HepG2 (cell line): ENCODE data around the gene NLRC3. TPM values are rescaled to one million over a fixed set of nuclear protein-coding genes. Genes with fewer than 3 reads are reported as not detected.
A peak's percentile ranks its signal among the peaks of the same experiment; 100 is the strongest.

Experiments
- ATAC-seq: fragments of 200-7000 bp; cut with Tn5 transposase; 3 replicates; pipeline ENCODE4 v1.9.1; 2020; ENCODE audit warnings: mild to moderate bottlenecking, moderate library complexity
- BruUV-seq: library from RNA; stranded (reverse); fragments of 400-500 nt; replicated peaks from 2 replicates; lab custom pipeline; 2021; lab: Mats Ljungman, UMichigan
- CTCF ChIA-PET: fragments of 300-600 bp; formaldehyde crosslinking; extraction: SDS; loops from one replicate; lab custom pipeline; 2021; ENCODE audit warnings: low total read pairs, inconsistent platforms, low intra/inter-chr PET ratio; lab: Yijun Ruan, JAX
- POLR2A ChIA-PET: fragments of 350-600 bp; sonication (Branson Sonifier 250); formaldehyde crosslinking; loops from one replicate; lab custom pipeline; 2020; ENCODE audit warnings: antibody characterized with exemption, inconsistent platforms; lab: Yijun Ruan, JAX
- DNase-seq: peaks from one replicate; pipeline ENCODE4 v3.0.0-alpha.2; 2015; ENCODE audit warnings: low spot score
- FAIRE-seq: peaks from 3 replicates; lab custom pipeline; 2011; peaks lifted over from hg19 to GRCh38; lab: Jason Lieb, UNC
- H2AFZ ChIP-seq: one replicate; pipeline ENCODE4 v1.6.1; 2011; ENCODE audit warnings: low read length, inconsistent platforms
- H3K27ac ChIP-seq: fragments of 300-600 bp; 3 replicates; pipeline ENCODE4 v1.8.0; 2011; ENCODE audit warnings: mixed run types, mild to moderate bottlenecking, mixed read lengths, low read length, inconsistent platforms; ENCODE audit not compliant: insufficient read depth; ENCODE audit errors: extremely low read length
- H3K27me3 ChIP-seq, 2 experiments: fragments of 200-600 bp in 1 of 2; 2 replicates in 1 of 2; 3 replicates in 1 of 2; pipeline versions ENCODE4 v1.6.0 to v1.8.0; 2011; ENCODE audit warnings: low read length in 2 of 2, mild to moderate bottlenecking in 2 of 2, moderate library complexity in 2 of 2, inconsistent platforms in 1 of 2; ENCODE audit not compliant: insufficient read depth in 2 of 2, control insufficient read depth in 1 of 2
- H3K36me3 ChIP-seq, 2 experiments: fragments of 200-600 bp in 1 of 2; replicated peaks in 1 of 2; 2 replicates in 1 of 2; 3 replicates in 1 of 2; pipeline versions ENCODE4 v1.5.1 to v1.8.0; 2011; ENCODE audit warnings: low read length in 2 of 2, inconsistent platforms in 1 of 2; ENCODE audit not compliant: insufficient read depth in 2 of 2, control insufficient read depth in 1 of 2
- H3K4me1 ChIP-seq: 2 replicates; pipeline ENCODE4 v1.5.1; 2012; ENCODE audit warnings: low read length, inconsistent platforms; ENCODE audit not compliant: insufficient read depth
- H3K4me2 ChIP-seq: 2 replicates; pipeline ENCODE4 v1.6.0; 2011; ENCODE audit warnings: low read depth, low read length, inconsistent platforms
- H3K4me3 ChIP-seq, 3 experiments: fragments of 200-600 bp in 1 of 3; sonication (generic), shearing (Covaris generic) in 1 of 3; replicated peaks in 1 of 3; 2 replicates each; pipeline ENCODE4 v1.5.1; 2011 to 2016; ENCODE audit warnings: low read length in 3 of 3, inconsistent platforms in 2 of 3, low read depth in 2 of 3, mild to moderate bottlenecking in 2 of 3, control low read depth in 1 of 3, mixed read lengths in 1 of 3; ENCODE audit not compliant: insufficient read depth in 1 of 3
- H3K79me2 ChIP-seq: one replicate; pipeline ENCODE4 v1.6.1; 2011; ENCODE audit warnings: low read length, inconsistent platforms; ENCODE audit not compliant: insufficient read depth
- H3K9ac ChIP-seq: 2 replicates; pipeline ENCODE4 v1.6.0; 2011; ENCODE audit warnings: mild to moderate bottlenecking, low read depth, low read length, inconsistent platforms; ENCODE audit not compliant: insufficient read depth
- H3K9me3 ChIP-seq: 2 replicates; pipeline ENCODE4 v1.5.1; 2012; ENCODE audit warnings: mild to moderate bottlenecking, low read length
- H4K20me1 ChIP-seq: 2 replicates; pipeline ENCODE4 v1.6.0; 2011; ENCODE audit warnings: inconsistent platforms, mild to moderate bottlenecking, low read length, moderate library complexity; ENCODE audit not compliant: insufficient read depth
- ARNT2 ChIP-seq: sonication (generic); formaldehyde crosslinking; IDR thresholded peaks from 2 replicates; pipeline ENCODE4 v1.8.0; 2022; ENCODE audit warnings: mild to moderate bottlenecking, low read depth, missing genetic modification reagents, moderate library complexity
- ATF7 ChIP-seq, 2 experiments: fragments of 450-650 bp in 1 of 2; sonication (generic) in 1 of 2; formaldehyde crosslinking in 1 of 2; IDR thresholded peaks; 2 replicates each; pipeline versions ENCODE4 v1.4.0 to v1.6.1; 2016 to 2020; ENCODE audit warnings: antibody characterized with exemption in 1 of 2, mild to moderate bottlenecking in 1 of 2, missing genetic modification reagents in 1 of 2
- ATRX ChIP-seq: sonication (generic); formaldehyde crosslinking; IDR thresholded peaks from 2 replicates; pipeline ENCODE4 v1.4.0; 2020; ENCODE audit warnings: missing genetic modification reagents, borderline replicate concordance
- CENPT ChIP-seq: sonication (generic); formaldehyde crosslinking; IDR thresholded peaks from 2 replicates; pipeline ENCODE4 v1.8.0; 2022; ENCODE audit warnings: low read depth, mild to moderate bottlenecking, moderate library complexity, missing genetic modification reagents
- DPF2 ChIP-seq: sonication (generic); formaldehyde crosslinking; IDR thresholded peaks from 2 replicates; pipeline ENCODE4 v1.4.0; 2020; ENCODE audit warnings: mild to moderate bottlenecking, low read depth, missing genetic modification reagents, borderline replicate concordance
- SETDB1 ChIP-seq: sonication (generic); formaldehyde crosslinking; IDR thresholded peaks from 2 replicates; pipeline ENCODE4 v1.5.1; 2020; ENCODE audit warnings: missing genetic modification reagents, mild to moderate bottlenecking, borderline replicate concordance
- ZNF180 ChIP-seq: sonication (generic); formaldehyde crosslinking; IDR thresholded peaks from 2 replicates; pipeline ENCODE4 v1.4.0; 2020; ENCODE audit warnings: low read depth, missing genetic modification reagents, borderline replicate concordance
- ZNF546 ChIP-seq: sonication (generic); formaldehyde crosslinking; conservative IDR thresholded peaks from 2 replicates; pipeline ENCODE4 v1.8.1; 2023; ENCODE audit warnings: mild to moderate bottlenecking, missing genetic modification reagents
- WGBS: methylation state at CpG from one replicate; pipeline ENCODE4 v1.1.6; 2017; ENCODE audit warnings: low lambda C conversion rate; 5-methylcytosine and 5-hydroxymethylcytosine counted together
- in situ Hi-C: cut with HindIII; loops from 2 replicates; pipeline ENCODE4 v1.10.0; 2017; ENCODE audit warnings: low pct_unique_long_range_greater_than_20kb; ENCODE audit not compliant: extremely low pct_ligation_motif_present
- intact Hi-C: fragments of 100-400 bp; cut with micrococcal nuclease; formaldehyde crosslinking; loops from one replicate; pipeline ENCODE4 v1.10.0; 2022; ENCODE audit not compliant: unreplicated experiment
- polyA plus RNA-seq, 8 experiments: library from polyadenylated mRNA; depleted of rRNA in 3 of 8; stranded (reverse) in 7 of 8; unstranded in 1 of 8; fragments of >200 nt; fragmentation: Illumina TruSeq in 4 of 8; extraction: Trizol in 4 of 8; gene quantifications; 2 replicates each; pipeline versions ENCODE4 v1.2.1 to v1.2.3, GENCODE V29; 2011 to 2016; ENCODE audit warnings: low read depth in 4 of 8, missing spikeins in 1 of 8, mixed read lengths in 1 of 8; ENCODE audit not compliant: insufficient read depth in 1 of 8
- total RNA-seq, 5 experiments: library from RNA; depleted of rRNA; stranded (reverse); fragments of >200 nt; fragmentation: Illumina TruSeq; extraction: Trizol; gene quantifications; 2 replicates each; pipeline ENCODE4 v1.2.3, GENCODE V29; 2016; ENCODE audit warnings: low read depth in 1 of 5
- TF ChIP-seq, protein P1 (sequence below): sonication (generic); formaldehyde crosslinking; IDR thresholded peaks from 2 replicates; pipeline ENCODE4 v1.8.0; 2022; ENCODE audit warnings: missing genetic modification reagents, mild to moderate bottlenecking, moderate library complexity, borderline replicate concordance
- TF ChIP-seq, protein P2 (sequence below): sonication (generic); formaldehyde crosslinking; IDR thresholded peaks from 2 replicates; pipeline ENCODE4 v1.4.0; 2020; ENCODE audit warnings: missing genetic modification reagents, borderline replicate concordance
- TF ChIP-seq, protein P3 (sequence below): sonication (generic); formaldehyde crosslinking; IDR thresholded peaks from 2 replicates; pipeline ENCODE4 v1.5.0; 2020; ENCODE audit warnings: mild to moderate bottlenecking, missing genetic modification reagents

Gene NLRC3
- total and polyA plus RNA-seq, 2 of the 13 experiments (the other 11 are each of a cell fraction or from before 2014, with no cell fraction given), result not detected

DNA sequence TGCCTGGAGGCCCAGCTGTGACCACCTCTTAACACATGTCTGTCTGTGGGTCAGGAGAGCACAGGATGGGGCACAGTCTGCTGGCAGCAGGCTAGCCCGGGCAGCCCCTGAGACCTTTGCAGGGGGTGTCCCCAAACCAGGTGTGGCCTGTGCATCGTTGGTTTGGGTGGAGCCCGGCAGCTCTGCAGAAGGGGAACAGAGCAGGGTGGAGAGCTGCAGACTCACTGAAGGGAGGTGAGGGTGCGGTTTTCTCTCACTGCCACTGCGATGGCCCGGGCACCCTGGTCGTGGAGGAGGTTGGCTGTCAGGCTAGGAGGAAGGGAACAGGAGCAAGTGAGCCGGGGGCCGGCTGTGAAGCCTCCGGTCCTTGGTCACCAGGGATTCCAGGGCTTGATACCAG, 28.8 kb downstream of the NLRC3 start (continued):
- TF ChIP-seq, protein P1, sequence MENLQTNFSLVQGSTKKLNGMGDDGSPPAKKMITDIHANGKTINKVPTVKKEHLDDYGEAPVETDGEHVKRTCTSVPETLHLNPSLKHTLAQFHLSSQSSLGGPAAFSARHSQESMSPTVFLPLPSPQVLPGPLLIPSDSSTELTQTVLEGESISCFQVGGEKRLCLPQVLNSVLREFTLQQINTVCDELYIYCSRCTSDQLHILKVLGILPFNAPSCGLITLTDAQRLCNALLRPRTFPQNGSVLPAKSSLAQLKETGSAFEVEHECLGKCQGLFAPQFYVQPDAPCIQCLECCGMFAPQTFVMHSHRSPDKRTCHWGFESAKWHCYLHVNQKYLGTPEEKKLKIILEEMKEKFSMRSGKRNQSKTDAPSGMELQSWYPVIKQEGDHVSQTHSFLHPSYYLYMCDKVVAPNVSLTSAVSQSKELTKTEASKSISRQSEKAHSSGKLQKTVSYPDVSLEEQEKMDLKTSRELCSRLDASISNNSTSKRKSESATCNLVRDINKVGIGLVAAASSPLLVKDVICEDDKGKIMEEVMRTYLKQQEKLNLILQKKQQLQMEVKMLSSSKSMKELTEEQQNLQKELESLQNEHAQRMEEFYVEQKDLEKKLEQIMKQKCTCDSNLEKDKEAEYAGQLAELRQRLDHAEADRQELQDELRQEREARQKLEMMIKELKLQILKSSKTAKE (CRISPR knock-in tag), result no peak
- TF ChIP-seq ARNT2 (CRISPR knock-in tag) (no peak), ZNF546 (no peak)
- TF ChIP-seq, protein P2, sequence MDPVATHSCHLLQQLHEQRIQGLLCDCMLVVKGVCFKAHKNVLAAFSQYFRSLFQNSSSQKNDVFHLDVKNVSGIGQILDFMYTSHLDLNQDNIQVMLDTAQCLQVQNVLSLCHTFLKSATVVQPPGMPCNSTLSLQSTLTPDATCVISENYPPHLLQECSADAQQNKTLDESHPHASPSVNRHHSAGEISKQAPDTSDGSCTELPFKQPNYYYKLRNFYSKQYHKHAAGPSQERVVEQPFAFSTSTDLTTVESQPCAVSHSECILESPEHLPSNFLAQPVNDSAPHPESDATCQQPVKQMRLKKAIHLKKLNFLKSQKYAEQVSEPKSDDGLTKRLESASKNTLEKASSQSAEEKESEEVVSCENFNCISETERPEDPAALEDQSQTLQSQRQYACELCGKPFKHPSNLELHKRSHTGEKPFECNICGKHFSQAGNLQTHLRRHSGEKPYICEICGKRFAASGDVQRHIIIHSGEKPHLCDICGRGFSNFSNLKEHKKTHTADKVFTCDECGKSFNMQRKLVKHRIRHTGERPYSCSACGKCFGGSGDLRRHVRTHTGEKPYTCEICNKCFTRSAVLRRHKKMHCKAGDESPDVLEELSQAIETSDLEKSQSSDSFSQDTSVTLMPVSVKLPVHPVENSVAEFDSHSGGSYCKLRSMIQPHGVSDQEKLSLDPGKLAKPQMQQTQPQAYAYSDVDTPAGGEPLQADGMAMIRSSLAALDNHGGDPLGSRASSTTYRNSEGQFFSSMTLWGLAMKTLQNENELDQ, result no peak

DNA sequence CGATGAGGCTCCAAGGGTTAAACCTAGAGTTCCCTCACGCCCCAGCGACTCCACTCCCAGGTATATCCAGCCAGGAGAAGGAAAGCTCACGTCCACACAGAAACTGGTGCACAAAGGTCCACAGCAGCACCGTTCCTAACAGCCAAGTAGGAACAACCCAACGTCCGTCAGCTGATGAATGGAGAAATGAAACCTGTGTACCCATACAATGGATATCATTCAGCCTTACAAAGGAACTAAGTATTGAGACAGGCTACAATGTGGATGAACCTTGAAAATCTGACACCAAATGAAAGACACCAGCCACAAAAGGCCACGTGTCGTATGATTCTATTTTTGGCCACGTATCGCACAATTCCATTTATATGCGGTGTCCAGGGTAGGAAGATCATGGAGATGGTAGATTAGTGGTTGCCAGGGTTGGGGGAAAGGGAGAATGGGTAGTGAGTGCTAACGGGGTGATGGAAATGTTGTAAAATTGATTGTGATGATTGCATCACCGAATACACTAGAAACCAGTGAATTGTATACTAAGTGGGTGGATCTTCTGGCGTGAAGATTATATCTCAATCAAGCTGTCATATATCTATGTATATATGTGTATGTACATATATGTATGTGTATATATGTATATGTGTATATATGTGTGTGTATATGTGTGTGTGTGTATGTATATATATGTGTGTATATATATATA, 30.1 kb downstream of the NLRC3 start:
- ChIA-PET CTCF (no interaction called here), POLR2A (no interaction called here)
- Histone ChIP-seq H3K9me3 (no peaks in the 10 kb centered on the region), H4K20me1 (no peaks in the 10 kb centered on the region), H3K4me2 (no peak overlapping the region), H3K9ac (no peak overlapping the region), H3K27me3 (0 out of 5 replicates have a peak, but pooled peaks cover 0 to 7% of the 10 kb centered on the region in 2 experiments), H3K36me3 (no peaks in the 10 kb centered on the region), H3K4me1 (no peaks in the 10 kb centered on the region), H3K27ac (no peak overlapping the region), H3K79me2 (no peaks in the 10 kb centered on the region), H3K4me3 (no peak overlapping the region), H2AFZ (no peak overlapping the region)
- 54% methylated on average over 15 of the region's 15 CpGs for WGBS
- in situ Hi-C loops, result no loop called here
- intact Hi-C loops, result no loop called here
- DNase-seq, result no peak
- no peak for FAIRE-seq
- no peak for ATAC-seq
- BruUV-seq, result no TSS peak
- TF ChIP-seq, protein P3, sequence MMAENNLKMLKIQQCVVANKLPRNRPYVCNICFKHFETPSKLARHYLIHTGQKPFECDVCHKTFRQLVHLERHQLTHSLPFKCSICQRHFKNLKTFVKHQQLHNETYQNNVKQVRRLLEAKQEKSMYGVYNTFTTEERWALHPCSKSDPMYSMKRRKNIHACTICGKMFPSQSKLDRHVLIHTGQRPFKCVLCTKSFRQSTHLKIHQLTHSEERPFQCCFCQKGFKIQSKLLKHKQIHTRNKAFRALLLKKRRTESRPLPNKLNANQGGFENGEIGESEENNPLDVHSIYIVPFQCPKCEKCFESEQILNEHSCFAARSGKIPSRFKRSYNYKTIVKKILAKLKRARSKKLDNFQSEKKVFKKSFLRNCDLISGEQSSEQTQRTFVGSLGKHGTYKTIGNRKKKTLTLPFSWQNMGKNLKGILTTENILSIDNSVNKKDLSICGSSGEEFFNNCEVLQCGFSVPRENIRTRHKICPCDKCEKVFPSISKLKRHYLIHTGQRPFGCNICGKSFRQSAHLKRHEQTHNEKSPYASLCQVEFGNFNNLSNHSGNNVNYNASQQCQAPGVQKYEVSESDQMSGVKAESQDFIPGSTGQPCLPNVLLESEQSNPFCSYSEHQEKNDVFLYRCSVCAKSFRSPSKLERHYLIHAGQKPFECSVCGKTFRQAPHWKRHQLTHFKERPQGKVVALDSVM (CRISPR knock-in tag), result no peak
- TF ChIP-seq ATF7 (IDR thresholded peaks at IDR 0.05) (0 out of 2 replicates have a peak, but pooled peaks have one; percentile 11), ATF7 (CRISPR knock-in tag; IDR thresholded peaks at IDR 0.05) (no peak), CENPT (no peak), SETDB1 (CRISPR knock-in tag) (no peak), ATRX (CRISPR knock-in tag) (no peak), ZNF180 (CRISPR knock-in tag) (no peak), DPF2 (no peak)
